SU-DHL-6 (cell line): ENCODE data around the gene EIF4B.
"Not testable (repeated sequence)": the region's sequence is repeated elsewhere in the genome, so short reads cannot be mapped to it uniquely, and the experiment has no call there.

Source experiments
- H2AFZ ChIP-seq: fragments of 200-600 bp; sonication (generic); 2 replicates; pipeline ENCODE4 v1.6.1; 2014; ENCODE audit warnings: low read depth, mild to moderate bottlenecking, moderate library complexity, mixed read lengths, antibody characterized with exemption, low read length; ENCODE audit not compliant: severe bottlenecking
- H3F3A ChIP-seq: fragments of 200-600 bp; shearing (Covaris generic); 2 replicates; pipeline ENCODE4 v1.6.0; 2016; ENCODE audit warnings: antibody characterized with exemption, mild to moderate bottlenecking; ENCODE audit not compliant: insufficient read depth
- H3K27ac ChIP-seq: fragments of 200-600 bp; sonication (generic); 2 replicates; pipeline ENCODE4 v1.5.1; 2016; ENCODE audit warnings: low read depth, mild to moderate bottlenecking, low read length, moderate library complexity, mixed read lengths
- H3K27me3 ChIP-seq: fragments of 200-600 bp; sonication (generic), shearing (Covaris generic); 2 replicates; pipeline ENCODE4 v1.6.0; 2014; ENCODE audit warnings: mild to moderate bottlenecking, low read length
- H3K36me3 ChIP-seq: fragments of 200-600 bp; sonication (generic); 2 replicates; pipeline ENCODE4 v1.6.1; 2014; ENCODE audit warnings: mild to moderate bottlenecking, low read length, mixed read lengths
- H3K4me2 ChIP-seq: fragments of 300-600, 200-600 bp; shearing (Covaris generic), sonication (generic); 2 replicates; pipeline ENCODE4 v1.6.0; 2014; ENCODE audit warnings: low read length, low read depth, mild to moderate bottlenecking; ENCODE audit not compliant: poor library complexity, severe bottlenecking
- H3K4me3 ChIP-seq: fragments of 200-600 bp; sonication (generic); 2 replicates; pipeline ENCODE4 v1.5.1; 2014; ENCODE audit warnings: antibody characterized with exemption, low read length, mild to moderate bottlenecking, mixed read lengths; ENCODE audit not compliant: insufficient read depth, poor library complexity, severe bottlenecking
- H3K79me2 ChIP-seq: fragments of 200-600 bp; sonication (generic); 2 replicates; pipeline ENCODE4 v1.6.1; 2014; ENCODE audit warnings: mild to moderate bottlenecking, low read length, moderate library complexity; ENCODE audit not compliant: insufficient read depth
- H3K9ac ChIP-seq: fragments of 200-600 bp; sonication (generic); 2 replicates; pipeline ENCODE4 v1.7.0; 2014; ENCODE audit warnings: mild to moderate bottlenecking, low read length
- H3K9me2 ChIP-seq: fragments of 200-600 bp; sonication (generic); replicated peaks from 2 replicates; pipeline ENCODE4 v1.6.1; 2014; ENCODE audit warnings: low read length; ENCODE audit not compliant: insufficient read depth
- H3K9me3 ChIP-seq: fragments of 200-600 bp; sonication (generic); 2 replicates; pipeline ENCODE4 v1.6.1; 2014; ENCODE audit warnings: low read length, mixed read lengths; ENCODE audit not compliant: insufficient read depth
- H4K20me1 ChIP-seq: fragments of 200-600 bp; sonication (generic); 2 replicates; pipeline ENCODE4 v1.6.1; 2014; ENCODE audit warnings: low read depth, mild to moderate bottlenecking, antibody characterized with exemption, low read length, moderate library complexity, mixed read lengths
- EZH2phosphoT487 ChIP-seq: fragments of 200-600 bp; sonication (generic), shearing (Covaris generic); conservative IDR thresholded peaks from 2 replicates; pipeline ENCODE4 v1.6.1; 2018; ENCODE audit warnings: mild to moderate bottlenecking, antibody characterized with exemption, low read length, moderate library complexity, mixed read lengths
- TF ChIP-seq, protein P1 (sequence below): fragments of 200-600 bp; sonication (generic); IDR thresholded peaks from one replicate; pipeline ENCODE4 v1.5.1; 2017; ENCODE audit warnings: antibody characterized with exemption, mild to moderate bottlenecking, low read length, moderate library complexity; ENCODE audit not compliant: insufficient read depth, poor library complexity, severe bottlenecking

Gene EIF4B

DNA sequence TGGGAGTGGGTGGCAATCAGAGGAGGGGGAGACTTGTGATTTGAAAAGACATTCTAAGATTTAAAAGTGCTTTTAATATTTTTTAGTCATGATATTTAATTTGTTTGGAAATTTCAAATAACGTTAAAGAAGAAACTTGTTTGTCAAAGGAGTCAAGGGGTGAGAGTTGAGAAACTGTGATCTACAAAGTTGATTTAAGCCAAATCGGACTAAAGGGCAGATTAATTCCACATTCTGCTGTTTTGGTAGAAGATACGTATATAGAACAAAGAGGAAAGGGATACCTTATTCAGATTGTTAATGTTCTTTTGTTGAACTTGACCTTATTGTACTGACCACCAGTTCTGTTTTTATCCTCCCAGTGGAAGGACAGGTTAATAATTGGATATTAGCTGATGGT is 6.7 kb downstream of the EIF4B start:
- Histone ChIP-seq H3K9ac (no peak overlapping the region), H4K20me1 (peaks cover 70% of the 10 kb centered on the region)

DNA sequence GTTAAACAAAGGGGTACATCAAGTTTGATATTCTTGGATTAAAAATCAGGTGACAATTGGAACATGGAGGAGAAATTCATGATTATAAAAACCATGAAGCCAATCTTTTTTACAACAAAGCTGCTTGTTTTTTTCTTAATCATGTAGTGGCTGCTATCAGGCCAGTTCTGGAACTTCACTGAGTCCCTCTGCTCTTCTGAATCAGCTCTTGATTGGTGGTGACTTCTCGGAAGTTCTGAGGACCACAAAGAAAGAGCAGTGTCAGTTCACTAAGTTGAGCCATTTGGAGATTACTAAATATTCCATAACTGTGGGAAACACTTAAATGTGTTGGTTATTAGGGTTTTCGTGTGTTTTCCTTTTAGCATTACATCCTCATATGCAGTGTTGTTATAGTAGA is 8.5 kb downstream of the EIF4B start:
- H3K4me2 ChIP-seq: no peak overlapping the region
- H3K9me2 ChIP-seq: no peaks in the 10 kb centered on the region
- peaks cover 58% of the 10 kb centered on the region for H4K20me1 ChIP-seq
- no peak overlapping the region for H3K27ac ChIP-seq
- peaks cover 22% of the 10 kb centered on the region; the same call in 1 of the 2 replicates for H3F3A ChIP-seq
- no peaks in the 10 kb centered on the region for H3K27me3 ChIP-seq
- H3K79me2 ChIP-seq: peaks cover 90% of the 10 kb centered on the region
- TF ChIP-seq, protein P1, sequence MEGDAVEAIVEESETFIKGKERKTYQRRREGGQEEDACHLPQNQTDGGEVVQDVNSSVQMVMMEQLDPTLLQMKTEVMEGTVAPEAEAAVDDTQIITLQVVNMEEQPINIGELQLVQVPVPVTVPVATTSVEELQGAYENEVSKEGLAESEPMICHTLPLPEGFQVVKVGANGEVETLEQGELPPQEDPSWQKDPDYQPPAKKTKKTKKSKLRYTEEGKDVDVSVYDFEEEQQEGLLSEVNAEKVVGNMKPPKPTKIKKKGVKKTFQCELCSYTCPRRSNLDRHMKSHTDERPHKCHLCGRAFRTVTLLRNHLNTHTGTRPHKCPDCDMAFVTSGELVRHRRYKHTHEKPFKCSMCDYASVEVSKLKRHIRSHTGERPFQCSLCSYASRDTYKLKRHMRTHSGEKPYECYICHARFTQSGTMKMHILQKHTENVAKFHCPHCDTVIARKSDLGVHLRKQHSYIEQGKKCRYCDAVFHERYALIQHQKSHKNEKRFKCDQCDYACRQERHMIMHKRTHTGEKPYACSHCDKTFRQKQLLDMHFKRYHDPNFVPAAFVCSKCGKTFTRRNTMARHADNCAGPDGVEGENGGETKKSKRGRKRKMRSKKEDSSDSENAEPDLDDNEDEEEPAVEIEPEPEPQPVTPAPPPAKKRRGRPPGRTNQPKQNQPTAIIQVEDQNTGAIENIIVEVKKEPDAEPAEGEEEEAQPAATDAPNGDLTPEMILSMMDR: no peak
- no peak for TF ChIP-seq EZH2phosphoT487
- peaks cover 39% of the 10 kb centered on the region for H3K36me3 ChIP-seq
- no peak overlapping the region for H3K4me3 ChIP-seq
- H3K9me3 ChIP-seq: no peaks in the 10 kb centered on the region
- no peak overlapping the region for H2AFZ ChIP-seq
- no peak overlapping the region for H3K9ac ChIP-seq

More for the DNA sequence above, 6.7 kb downstream of the EIF4B start:
- Histone ChIP-seq H3K27me3 (no peaks in the 10 kb centered on the region), H3K27ac (no peak overlapping the region), H3K9me3 (no peaks in the 10 kb centered on the region), H3K36me3 (peaks cover 42% of the 10 kb centered on the region), H2AFZ (no peak overlapping the region), H3K9me2 (no peaks in the 10 kb centered on the region), H3K79me2 (peaks cover 100% of the 10 kb centered on the region), H3K4me3 (no peak overlapping the region), H3F3A (peaks cover 21% of the 10 kb centered on the region), H3K4me2 (no peak overlapping the region)
- TF ChIP-seq, protein P1: no peak
- TF ChIP-seq EZH2phosphoT487: no peak

DNA sequence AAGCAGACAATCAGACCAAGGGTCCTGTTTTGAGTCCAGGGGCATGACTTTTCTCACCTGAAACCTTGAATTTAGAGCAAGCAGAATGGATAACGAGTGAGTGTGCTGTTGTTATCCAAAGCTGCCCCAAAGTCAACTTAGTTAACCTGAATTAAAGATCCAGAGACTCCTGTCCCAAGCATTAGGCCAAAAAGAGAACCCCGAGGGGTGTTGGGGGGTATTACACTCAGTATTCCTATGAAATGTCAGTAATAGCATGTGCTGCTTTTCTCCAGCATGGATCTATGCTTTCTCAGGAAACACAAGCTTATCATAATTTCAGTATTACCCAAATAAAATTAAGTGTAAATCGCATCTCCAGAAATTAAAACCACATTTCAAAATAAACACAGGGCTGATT is 19.0 kb downstream of the EIF4B start:
- Histone ChIP-seq H3K27ac (no peak overlapping the region), H3K4me2 (no peak overlapping the region), H3F3A (peaks cover 31% of the 10 kb centered on the region), H3K4me3 (no peak overlapping the region), H3K9me2 (no peaks in the 10 kb centered on the region), H3K9me3 (no peaks in the 10 kb centered on the region), H3K79me2 (peaks cover 14% of the 10 kb centered on the region), H3K27me3 (no peaks in the 10 kb centered on the region), H3K9ac (no peak overlapping the region), H4K20me1 (peaks cover 17% of the 10 kb centered on the region), H3K36me3 (peaks cover 73% of the 10 kb centered on the region), H2AFZ (no peak overlapping the region)
- TF ChIP-seq, protein P1: no peak
- TF ChIP-seq EZH2phosphoT487: no peak

- H3K9ac ChIP-seq, H3K9me3 ChIP-seq, H3K27ac ChIP-seq, H3K4me2 ChIP-seq, H3K27me3 ChIP-seq, H2AFZ ChIP-seq, H3K4me3 ChIP-seq, H3K9me2 ChIP-seq: not testable (repeated sequence)
- peaks cover 14% of the 10 kb centered on the region; the same call in 1 of the 2 replicates for H3K79me2 ChIP-seq
- peaks cover 69% of the 10 kb centered on the region for H3K36me3 ChIP-seq
- peaks cover 24% of the 10 kb centered on the region for H3F3A ChIP-seq
- peaks cover 23% of the 10 kb centered on the region for H4K20me1 ChIP-seq
Observed at GRCh38 chr12:53027014-53027413, 20.8 kb downstream of the EIF4B start.
